Activated naive CD4-positive, alpha-beta T cell treated with anti-CD3 and anti-CD28 coated beads for 36 hours (primary cell): Measurements from ENCODE around the gene SLC4A8. TPM values are rescaled to one million over a fixed set of nuclear protein-coding genes. Genes with fewer than 3 reads are reported as not detected.

Experiments
- CTCF ChIA-PET: fragments of 350-600 bp; sonication (Branson Sonifier 250); formaldehyde crosslinking; loops from one replicate; lab custom pipeline; 2021; ENCODE audit warnings: antibody characterized with exemption; lab: Charles Lee
- DNase-seq: peaks from one replicate; pipeline ENCODE4 v3.0.0-alpha.2; 2020
- H3K27ac Mint-ChIP-seq: one replicate; pipeline ENCODE4 v1.8.0; 2021; ENCODE audit warnings: mild to moderate bottlenecking, mixed read lengths
- H3K27me3 Mint-ChIP-seq: one replicate; pipeline ENCODE4 v1.8.0; 2021; ENCODE audit warnings: low read depth, mixed read lengths
- H3K36me3 Mint-ChIP-seq: one replicate; pipeline ENCODE4 v1.8.0; 2021; ENCODE audit warnings: low read depth, mixed read lengths
- H3K4me1 Mint-ChIP-seq: one replicate; pipeline ENCODE4 v1.8.0; 2021; ENCODE audit warnings: low read depth, mixed read lengths
- H3K4me3 Mint-ChIP-seq: one replicate; pipeline ENCODE4 v1.8.0; 2021; ENCODE audit warnings: mild to moderate bottlenecking, moderate library complexity, mixed read lengths
- H3K9me3 Mint-ChIP-seq: one replicate; pipeline ENCODE4 v1.8.0; 2021; ENCODE audit warnings: mixed read lengths
- intact Hi-C: fragments of 100-400 bp; cut with micrococcal nuclease; formaldehyde crosslinking; loops from one replicate; pipeline ENCODE4 v1.15.1; 2023
- total RNA-seq, 2 experiments: library from RNA; stranded (reverse); gene quantifications; one replicate each; pipeline ENCODE4 v1.2.3, GENCODE V29; 2021

Gene SLC4A8
- total RNA-seq, 2 experiments from 2014 or later = 0.89 to 1.8 TPM

- H3K36me3 Mint-ChIP-seq = no peaks in the 10 kb centered on the region
- intact Hi-C loops = no loop called here
- peaks cover 2% of the 10 kb centered on the region for H3K4me1 Mint-ChIP-seq
- H3K9me3 Mint-ChIP-seq = no peaks in the 10 kb centered on the region
- no peak for DNase-seq
- CTCF ChIA-PET = no interaction called here
- H3K27me3 Mint-ChIP-seq = no peaks in the 10 kb centered on the region
- H3K27ac Mint-ChIP-seq = no peak overlapping the region
- no peak overlapping the region for H3K4me3 Mint-ChIP-seq
Observed at GRCh38 chr12:51401020-51401419, 23.6 kb upstream of the SLC4A8 start.

GRCh38 chr12:51401486-51401885 lies 23.1 kb upstream of the SLC4A8 start:
- CTCF ChIA-PET = interaction anchor here (0.9 to 1.3 kb wide), 3 partner anchors 20 to 131 kb away, joined by 3 read pairs; no protein-coding TSS in a partner anchor
- Mint-ChIP-seq H3K27ac (no peak overlapping the region), H3K9me3 (no peaks in the 10 kb centered on the region), H3K36me3 (no peaks in the 10 kb centered on the region), H3K4me1 (no peaks in the 10 kb centered on the region), H3K27me3 (no peaks in the 10 kb centered on the region), H3K4me3 (no peak overlapping the region)
- DNase-seq = no peak
- intact Hi-C loops = no loop called here

DNA sequence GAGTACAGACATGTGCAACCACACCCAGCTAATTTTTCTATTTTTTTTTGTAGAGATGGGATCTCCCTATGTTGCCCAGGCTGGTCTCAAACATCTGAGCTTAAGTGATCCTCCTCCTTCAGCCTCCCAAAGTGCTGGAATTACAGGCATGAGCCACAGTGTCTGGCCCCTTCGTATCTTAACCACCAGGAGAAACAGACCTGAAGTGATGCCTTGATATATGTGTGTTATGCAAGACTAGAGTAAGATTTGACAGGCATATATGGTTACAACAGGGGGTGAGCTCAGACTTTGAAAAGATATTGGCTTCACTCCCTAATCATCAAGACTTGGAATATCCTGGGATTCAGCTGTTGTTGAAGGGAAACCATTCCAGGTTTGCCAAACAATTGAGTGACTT lies 22.7 kb upstream of the SLC4A8 start:
- no peaks in the 10 kb centered on the region for H3K4me1 Mint-ChIP-seq
- no peak for DNase-seq
- H3K27ac Mint-ChIP-seq = no peak overlapping the region
- CTCF ChIA-PET = interaction anchor here (0.9 to 1.3 kb wide), 3 partner anchors 19 to 130 kb away, joined by 3 read pairs; no protein-coding TSS in a partner anchor
- no peaks in the 10 kb centered on the region for H3K36me3 Mint-ChIP-seq
- H3K27me3 Mint-ChIP-seq = no peaks in the 10 kb centered on the region
- H3K4me3 Mint-ChIP-seq = no peak overlapping the region
- no peaks in the 10 kb centered on the region for H3K9me3 Mint-ChIP-seq
- intact Hi-C loops = no loop called here

DNA sequence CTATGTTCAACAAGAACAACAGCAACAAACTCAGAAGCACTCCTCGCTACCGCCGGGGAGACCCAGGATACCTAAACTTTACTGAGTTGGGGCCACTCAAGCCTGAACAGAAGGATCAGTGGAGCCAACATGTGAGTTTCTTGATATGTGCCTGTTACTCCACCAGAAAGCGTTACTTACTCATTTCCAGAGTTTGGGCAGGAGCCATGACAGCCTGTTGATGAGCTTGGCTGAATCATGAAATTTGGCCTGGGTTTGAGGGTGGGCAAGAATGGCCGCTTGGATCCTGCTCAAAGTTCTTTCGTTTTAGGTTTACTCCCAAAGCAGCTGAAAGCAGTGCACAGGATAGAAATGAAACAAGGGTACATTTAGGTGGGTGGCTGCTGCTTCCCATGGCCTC lies 21.5 kb upstream of the SLC4A8 start:
- Mint-ChIP-seq H3K4me1 (no peaks in the 10 kb centered on the region), H3K27ac (no peak overlapping the region), H3K27me3 (no peaks in the 10 kb centered on the region), H3K4me3 (no peak overlapping the region), H3K36me3 (no peaks in the 10 kb centered on the region), H3K9me3 (no peaks in the 10 kb centered on the region)
- DNase-seq = no peak
- intact Hi-C loops = no loop called here
- CTCF ChIA-PET = interaction anchor here (0.9 kb wide), 1 partner anchor 19 kb away, joined by 3 read pairs; no protein-coding TSS in a partner anchor

DNA sequence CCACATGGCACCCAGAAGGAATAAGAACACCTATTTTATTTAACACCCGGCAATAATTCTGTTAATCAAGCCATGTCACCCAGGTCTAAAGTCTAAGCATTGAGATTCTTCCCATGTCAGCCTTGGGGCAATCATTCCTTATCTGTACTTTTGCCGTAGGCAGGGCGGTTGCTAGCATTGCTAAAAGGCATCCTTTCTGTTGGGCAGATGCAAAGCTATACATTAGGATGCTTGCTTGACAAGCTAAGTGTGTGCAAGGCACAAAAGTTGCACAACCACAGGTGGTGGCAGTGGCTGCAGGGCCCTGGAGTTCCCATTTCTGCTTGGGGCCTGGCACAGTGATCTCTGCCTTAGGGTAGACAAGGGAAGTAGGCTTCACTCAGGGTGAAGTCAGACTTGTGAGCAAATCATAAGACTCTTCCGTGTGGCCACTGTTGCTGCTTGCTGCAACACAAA lies 20.9 kb upstream of the SLC4A8 start:
- CTCF ChIA-PET = interaction anchor here (0.9 kb wide), 1 partner anchor 18 kb away, joined by 3 read pairs; no protein-coding TSS in a partner anchor
- no peaks in the 10 kb centered on the region for H3K36me3 Mint-ChIP-seq

DNA sequence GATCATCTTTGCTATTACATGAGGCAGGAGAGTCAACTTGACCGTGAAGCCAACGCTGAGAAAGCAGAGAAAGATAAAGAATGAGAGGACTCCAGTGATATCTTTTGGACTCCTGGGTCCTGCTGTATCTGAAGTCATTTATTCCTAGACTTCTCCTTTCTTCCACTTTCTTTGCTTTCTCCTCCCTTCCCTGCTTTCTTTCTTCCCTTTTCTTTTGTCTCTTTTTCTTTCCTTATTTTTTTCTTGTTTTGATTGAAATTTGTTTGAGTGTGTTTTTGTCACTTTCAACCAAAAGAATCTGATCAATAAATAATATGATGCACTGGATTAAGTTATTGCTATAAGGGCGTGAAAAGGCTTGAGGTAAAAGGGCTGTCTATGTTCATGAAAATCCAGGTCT lies 20.0 kb upstream of the SLC4A8 start:
- no peaks in the 10 kb centered on the region for H3K36me3 Mint-ChIP-seq
- CTCF ChIA-PET = no interaction called here
- no peaks in the 10 kb centered on the region for H3K27me3 Mint-ChIP-seq
- H3K27ac Mint-ChIP-seq = no peak overlapping the region
- no peak overlapping the region for H3K4me3 Mint-ChIP-seq
- intact Hi-C loops = no loop called here
- no peaks in the 10 kb centered on the region for H3K4me1 Mint-ChIP-seq
- no peak for DNase-seq
- no peaks in the 10 kb centered on the region for H3K9me3 Mint-ChIP-seq

More for the DNA sequence above, 20.9 kb upstream of the SLC4A8 start:
- H3K4me3 Mint-ChIP-seq = no peak overlapping the region
- no peak overlapping the region for H3K27ac Mint-ChIP-seq
- H3K27me3 Mint-ChIP-seq = no peaks in the 10 kb centered on the region
- intact Hi-C loops = no loop called here
- H3K9me3 Mint-ChIP-seq = no peaks in the 10 kb centered on the region
- no peak for DNase-seq
- H3K4me1 Mint-ChIP-seq = no peaks in the 10 kb centered on the region

DNA sequence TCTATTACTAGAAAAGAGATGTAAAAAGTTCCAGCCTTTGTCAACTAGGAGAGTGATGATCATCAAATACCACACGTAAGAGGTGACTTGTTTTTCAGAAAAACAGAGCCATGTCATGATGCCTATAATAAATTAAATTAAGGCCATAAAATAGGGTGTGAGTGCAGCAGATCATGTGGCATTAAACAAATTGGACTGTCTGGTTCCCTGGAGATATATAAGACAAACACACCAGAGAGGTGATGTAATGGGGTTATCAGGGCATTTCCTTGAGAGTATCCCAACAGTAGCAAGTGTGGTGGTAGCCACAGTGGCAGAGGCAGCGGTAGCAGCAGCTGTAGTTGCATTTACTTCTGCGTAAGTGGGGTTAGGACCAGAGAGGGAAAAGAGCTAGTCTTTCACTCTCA lies 18.8 kb upstream of the SLC4A8 start:
- no peak overlapping the region for H3K4me3 Mint-ChIP-seq
- H3K9me3 Mint-ChIP-seq = no peaks in the 10 kb centered on the region
- CTCF ChIA-PET = no interaction called here
- H3K27me3 Mint-ChIP-seq = no peaks in the 10 kb centered on the region
- DNase-seq = no peak
- no peaks in the 10 kb centered on the region for H3K36me3 Mint-ChIP-seq
- intact Hi-C loops = no loop called here
- no peaks in the 10 kb centered on the region for H3K4me1 Mint-ChIP-seq
- no peak overlapping the region for H3K27ac Mint-ChIP-seq

DNA sequence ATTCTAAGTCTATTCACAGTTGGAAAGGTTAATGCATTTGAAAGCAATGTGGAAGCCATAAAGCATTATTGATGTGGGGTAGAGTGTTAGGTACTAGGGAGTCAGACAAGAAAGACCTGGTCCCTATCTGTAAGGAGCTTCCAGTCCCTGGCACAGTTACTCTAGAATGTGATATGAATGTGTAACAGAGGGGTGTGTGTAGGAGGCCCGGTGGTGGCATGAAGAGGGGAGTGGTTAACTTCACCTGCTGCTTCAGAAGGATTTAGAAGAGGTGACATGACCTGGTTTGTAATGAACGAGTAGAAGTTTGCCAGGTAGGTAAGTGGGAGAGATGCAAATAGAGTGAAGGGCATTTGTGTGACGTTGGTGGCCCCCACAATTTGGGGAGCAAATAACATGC lies 18.3 kb upstream of the SLC4A8 start:
- H3K4me3 Mint-ChIP-seq = no peak overlapping the region
- no peaks in the 10 kb centered on the region for H3K9me3 Mint-ChIP-seq
- CTCF ChIA-PET = no interaction called here
- H3K27me3 Mint-ChIP-seq = no peaks in the 10 kb centered on the region
- intact Hi-C loops = no loop called here
- no peaks in the 10 kb centered on the region for H3K36me3 Mint-ChIP-seq
- no peak overlapping the region for H3K27ac Mint-ChIP-seq
- no peaks in the 10 kb centered on the region for H3K4me1 Mint-ChIP-seq
- no peak for DNase-seq

DNA sequence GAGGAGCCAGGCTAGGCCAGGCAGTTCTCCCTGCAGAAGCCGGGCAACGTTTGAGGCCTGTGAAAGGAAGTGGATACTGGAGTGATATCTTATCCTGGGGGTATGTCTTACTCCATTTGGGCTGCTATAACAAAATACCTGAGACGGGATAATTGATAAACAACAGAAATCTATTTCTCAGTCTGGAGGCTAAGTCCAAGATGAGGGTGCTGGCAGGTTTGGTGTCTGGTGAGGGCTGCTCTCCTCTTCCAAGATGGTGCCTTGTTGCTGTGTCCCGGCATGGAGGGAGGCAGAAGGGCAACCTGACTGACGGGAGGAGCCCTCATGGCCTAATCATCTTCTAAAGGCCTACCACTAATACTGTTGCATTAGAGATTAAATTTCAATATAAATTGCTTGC lies 17.8 kb upstream of the SLC4A8 start:
- DNase-seq = no peak
- Mint-ChIP-seq H3K27ac (no peak overlapping the region), H3K9me3 (no peaks in the 10 kb centered on the region), H3K4me3 (no peak overlapping the region), H3K36me3 (no peaks in the 10 kb centered on the region), H3K4me1 (no peaks in the 10 kb centered on the region), H3K27me3 (no peaks in the 10 kb centered on the region)
- CTCF ChIA-PET = no interaction called here
- intact Hi-C loops = no loop called here

DNA sequence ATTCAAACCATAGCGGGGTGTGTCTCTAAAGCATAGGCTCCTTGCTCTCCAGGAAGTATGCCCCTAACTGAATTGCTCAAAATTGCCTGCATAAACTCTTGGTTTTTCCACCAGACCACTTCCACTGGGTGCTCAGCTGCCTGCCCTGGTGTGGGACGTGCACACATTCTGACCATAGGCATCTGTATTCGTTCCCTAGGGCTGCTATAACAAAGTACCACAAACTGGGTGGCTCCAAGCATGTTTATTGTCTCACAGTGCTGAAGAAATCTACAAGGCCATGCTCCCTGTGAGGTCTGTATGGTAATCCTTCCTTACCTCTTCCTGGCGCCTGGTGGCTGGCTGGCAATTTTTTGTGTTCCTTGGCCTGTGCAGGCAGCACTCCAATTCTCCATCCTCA lies 17.0 kb upstream of the SLC4A8 start:
- no peak overlapping the region for H3K4me3 Mint-ChIP-seq
- no peak overlapping the region for H3K27ac Mint-ChIP-seq
- intact Hi-C loops = no loop called here
- H3K4me1 Mint-ChIP-seq = no peaks in the 10 kb centered on the region
- H3K36me3 Mint-ChIP-seq = no peaks in the 10 kb centered on the region
- H3K27me3 Mint-ChIP-seq = no peaks in the 10 kb centered on the region
- no peak for DNase-seq
- no peaks in the 10 kb centered on the region for H3K9me3 Mint-ChIP-seq
- CTCF ChIA-PET = no interaction called here

- no peak for DNase-seq
- Mint-ChIP-seq H3K9me3 (no peaks in the 10 kb centered on the region), H3K27ac (no peak overlapping the region), H3K36me3 (no peaks in the 10 kb centered on the region), H3K4me1 (no peaks in the 10 kb centered on the region), H3K4me3 (no peak overlapping the region), H3K27me3 (no peaks in the 10 kb centered on the region)
- intact Hi-C loops = no loop called here
- CTCF ChIA-PET = interaction anchor here (0.7 kb wide), 1 partner anchor 581 kb away, joined by 3 read pairs; no protein-coding TSS in a partner anchor
Observed at GRCh38 chr12:51409846-51410245, 14.8 kb upstream of the SLC4A8 start.

DNA sequence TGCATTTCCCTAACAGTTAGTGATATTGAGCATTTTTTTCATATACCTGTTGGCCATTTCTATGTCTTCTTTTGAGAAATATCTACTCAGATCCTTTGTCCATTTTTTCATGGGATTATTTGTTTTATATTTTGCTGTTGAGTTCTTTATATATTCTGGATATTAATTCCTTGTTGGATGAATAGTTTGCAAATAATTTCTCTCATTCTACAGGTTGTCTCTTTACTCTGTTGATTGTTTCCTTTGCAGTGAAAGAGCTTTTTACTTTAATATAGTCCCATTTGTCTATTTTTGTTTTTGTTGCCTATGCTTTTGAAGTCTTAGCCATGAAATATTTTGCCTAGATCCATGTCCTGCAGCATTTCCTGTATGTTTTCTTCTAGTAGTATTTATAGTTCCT lies 11.5 kb upstream of the SLC4A8 start:
- Mint-ChIP-seq H3K36me3 (no peaks in the 10 kb centered on the region), H3K4me1 (no peaks in the 10 kb centered on the region), H3K27me3 (no peaks in the 10 kb centered on the region), H3K9me3 (no peaks in the 10 kb centered on the region), H3K27ac (no peak overlapping the region), H3K4me3 (no peak overlapping the region)
- intact Hi-C loops = no loop called here
- CTCF ChIA-PET = interaction anchor here (0.8 kb wide), 1 partner anchor 8 kb away, joined by 4 read pairs; no protein-coding TSS in a partner anchor
- no peak for DNase-seq

- Mint-ChIP-seq H3K27me3 (no peaks in the 10 kb centered on the region), H3K27ac (no peak overlapping the region), H3K9me3 (no peaks in the 10 kb centered on the region), H3K4me3 (no peak overlapping the region), H3K36me3 (no peaks in the 10 kb centered on the region), H3K4me1 (no peaks in the 10 kb centered on the region)
- no peak for DNase-seq
- CTCF ChIA-PET = interaction anchor here (0.6 kb wide), 1 partner anchor 588 kb away, joined by 3 read pairs; no protein-coding TSS in a partner anchor
- intact Hi-C loops = no loop called here
Observed at GRCh38 chr12:51413791-51414190, 10.8 kb upstream of the SLC4A8 start.
